GM18498 (cell line): ENCODE data around the gene CPZ.
"Not testable (repeated sequence)": the region's sequence is repeated elsewhere in the genome, so short reads cannot be mapped to it uniquely, and the experiment has no call there.

Source experiments
- ATAC-seq: cut with Tn5 transposase; IDR thresholded peaks from one replicate; pipeline ENCODE4 v1.9.1; 2021; ENCODE audit warnings: mild to moderate bottlenecking, moderate library complexity; ENCODE audit not compliant: unreplicated experiment

The CPZ gene

DNA sequence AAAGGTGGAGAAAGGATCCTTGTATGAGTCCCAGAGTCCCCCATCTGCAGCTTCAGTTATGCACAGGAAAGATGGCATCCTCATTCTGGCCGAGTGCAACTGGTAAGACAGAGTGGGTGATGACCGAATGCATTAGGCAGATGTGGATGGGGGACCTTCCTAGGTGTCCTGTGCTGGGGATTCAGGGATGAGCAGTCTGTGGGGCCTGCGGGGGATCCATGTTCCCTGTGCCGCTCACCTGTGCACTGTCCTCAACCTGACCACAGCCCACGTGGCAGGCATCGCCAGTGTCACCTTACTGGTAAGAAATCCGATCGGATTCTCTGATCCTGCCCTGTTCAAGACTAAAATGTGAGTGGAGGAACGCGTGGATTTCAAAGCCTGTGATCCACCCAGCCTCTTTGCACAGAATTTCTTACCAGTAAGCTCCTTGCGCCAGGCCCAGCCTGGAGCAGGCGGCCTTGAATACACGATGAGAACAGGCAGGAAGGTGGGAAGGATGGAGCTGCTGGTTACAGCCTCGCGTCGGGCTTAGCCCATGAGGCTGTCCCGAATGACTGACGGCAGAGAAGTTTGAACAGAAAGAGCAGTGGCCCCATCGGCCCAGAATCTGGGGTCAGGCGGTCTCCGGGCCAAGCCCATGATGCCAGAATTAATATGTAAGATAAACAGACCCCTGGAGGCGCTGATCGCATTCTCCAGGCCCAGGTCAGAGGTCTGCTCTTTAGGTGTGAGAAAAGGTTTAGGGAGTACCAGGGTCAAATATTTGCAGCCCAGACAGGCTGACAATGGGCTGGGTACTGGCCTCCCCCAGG lies 56.5 kb downstream of the CPZ start:
- no peak for ATAC-seq

DNA sequence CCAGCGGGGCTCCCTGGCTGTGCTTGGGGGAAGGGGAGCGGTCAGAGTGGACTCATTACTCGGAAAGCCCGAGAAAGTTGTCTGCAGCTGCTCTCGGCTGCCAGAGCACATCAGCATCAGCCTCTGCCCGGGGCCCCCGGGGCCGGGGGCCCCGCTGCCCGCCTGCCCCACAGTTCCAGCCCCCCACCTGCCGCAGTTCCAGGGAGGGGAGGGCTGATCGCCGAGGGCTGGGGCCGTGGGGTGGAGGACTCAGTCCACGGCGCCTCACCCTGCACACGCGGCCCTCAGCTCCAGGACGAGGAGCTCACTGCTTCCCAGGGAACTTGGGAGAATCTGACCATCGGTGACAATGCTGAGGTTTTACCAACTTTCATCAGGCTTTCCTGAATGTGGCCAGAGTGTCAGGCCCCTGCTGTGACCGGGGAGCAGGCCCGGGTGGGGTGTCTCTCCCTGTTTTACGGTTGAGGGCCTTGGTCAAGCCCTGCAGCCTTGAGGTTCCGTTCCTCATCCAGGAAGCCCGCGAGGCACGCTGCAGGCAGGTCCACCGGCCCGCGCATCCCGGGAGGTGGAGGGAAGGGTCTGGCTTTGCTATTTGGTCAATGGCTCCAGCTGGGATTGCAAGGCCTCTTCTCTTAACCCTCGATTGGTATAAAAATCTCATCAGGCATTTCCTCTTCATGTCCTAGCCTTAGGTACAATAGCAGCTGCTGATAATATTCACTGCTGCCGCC lies 57.2 kb downstream of the CPZ start:
- ATAC-seq = no peak

GRCh38 chr4:8651661-8652180 lies 59.2 kb downstream of the CPZ start:
- no peak for ATAC-seq

- ATAC-seq = no peak
Observed at GRCh38 chr4:8652181-8653078, 59.9 kb downstream of the CPZ start.

DNA sequence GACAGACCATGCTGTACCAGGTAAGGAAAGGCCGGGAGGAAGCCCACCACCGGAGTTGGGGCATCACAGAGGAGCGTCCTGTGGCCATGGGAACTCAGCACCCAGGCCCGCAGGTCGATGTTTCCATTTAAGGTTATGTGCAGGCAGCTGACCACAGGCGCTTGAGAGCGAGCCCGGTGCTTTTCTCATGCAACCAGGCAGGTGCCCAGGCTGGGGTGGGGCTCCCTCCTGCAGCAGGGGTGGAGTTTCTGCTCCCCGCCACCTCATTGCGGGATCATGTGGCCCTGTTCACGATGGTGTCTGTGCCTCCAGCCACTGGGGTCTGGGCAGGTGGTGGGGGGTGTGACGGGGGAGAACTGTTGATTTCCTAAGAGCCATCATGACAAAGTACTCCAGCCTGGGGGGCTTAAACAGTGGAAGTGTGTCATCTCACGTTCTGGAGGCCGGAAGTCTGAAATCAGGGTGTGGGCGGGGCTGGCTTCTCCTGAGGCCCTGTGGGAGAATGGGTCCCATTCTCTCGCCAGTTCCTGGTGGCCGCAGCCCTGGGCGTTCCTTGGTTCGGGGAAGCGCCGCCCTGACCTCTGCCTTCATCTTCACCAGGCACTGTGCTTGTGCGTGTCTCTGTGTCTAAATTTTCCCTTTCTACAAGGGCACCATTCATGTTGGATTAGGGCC lies 60.9 kb downstream of the CPZ start:
- no peak for ATAC-seq

- not testable (repeated sequence) for ATAC-seq
Observed at GRCh38 chr4:8654139-8654538, 61.6 kb downstream of the CPZ start.

GRCh38 chr4:8655411-8656184 lies 63.0 kb downstream of the CPZ start:
- no peak for ATAC-seq

DNA sequence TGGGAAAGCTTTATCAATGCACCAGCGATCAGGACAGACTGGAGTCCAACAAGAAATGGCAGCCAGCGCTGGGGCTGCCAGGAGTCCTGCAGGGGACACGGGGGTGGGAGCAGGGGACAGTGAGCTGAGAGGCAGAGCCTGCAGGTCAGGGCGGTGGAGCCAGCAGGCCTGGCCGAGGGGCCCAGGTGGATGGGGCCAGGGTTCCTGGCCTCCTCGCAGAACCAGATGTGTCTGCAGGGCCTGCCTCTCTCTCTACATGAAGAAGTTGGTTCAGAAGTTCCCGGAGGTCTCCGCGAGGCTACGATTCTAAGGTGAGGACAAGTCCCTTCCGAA lies 63.6 kb downstream of the CPZ start:
- no peak for ATAC-seq

DNA sequence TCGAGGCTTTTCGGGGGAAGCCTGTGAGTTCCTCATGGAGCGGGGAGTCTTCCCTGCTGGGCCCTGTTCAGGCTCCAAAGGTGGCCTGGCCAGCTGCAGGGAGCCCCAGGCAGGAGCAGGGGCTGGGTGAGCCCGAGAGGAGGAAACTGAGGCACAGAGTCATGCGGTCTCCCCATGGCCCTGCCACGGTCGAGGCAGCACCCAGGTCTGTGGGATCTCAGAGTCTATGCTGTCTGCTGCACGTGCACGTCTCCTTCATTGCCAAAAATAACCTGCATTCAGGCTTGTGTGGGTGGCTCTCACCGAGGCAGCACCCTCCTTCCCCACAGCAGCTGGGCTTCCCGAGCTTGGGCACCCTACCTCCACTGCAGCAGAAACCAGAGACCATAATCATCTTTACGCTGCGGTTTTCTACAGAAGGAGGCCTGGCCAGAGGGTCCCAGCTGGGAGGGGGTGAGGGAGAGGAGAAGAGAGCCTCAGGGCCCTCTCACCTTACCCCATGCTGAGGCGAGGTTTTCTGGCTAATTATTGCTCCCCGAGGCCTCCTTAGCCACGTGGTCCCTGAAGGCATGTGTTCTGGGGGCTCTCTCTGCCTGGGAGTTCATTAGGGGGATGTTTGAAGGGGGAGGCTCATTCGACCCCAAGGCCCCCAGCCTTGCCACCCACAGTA lies 64.3 kb downstream of the CPZ start:
- no peak for ATAC-seq

DNA sequence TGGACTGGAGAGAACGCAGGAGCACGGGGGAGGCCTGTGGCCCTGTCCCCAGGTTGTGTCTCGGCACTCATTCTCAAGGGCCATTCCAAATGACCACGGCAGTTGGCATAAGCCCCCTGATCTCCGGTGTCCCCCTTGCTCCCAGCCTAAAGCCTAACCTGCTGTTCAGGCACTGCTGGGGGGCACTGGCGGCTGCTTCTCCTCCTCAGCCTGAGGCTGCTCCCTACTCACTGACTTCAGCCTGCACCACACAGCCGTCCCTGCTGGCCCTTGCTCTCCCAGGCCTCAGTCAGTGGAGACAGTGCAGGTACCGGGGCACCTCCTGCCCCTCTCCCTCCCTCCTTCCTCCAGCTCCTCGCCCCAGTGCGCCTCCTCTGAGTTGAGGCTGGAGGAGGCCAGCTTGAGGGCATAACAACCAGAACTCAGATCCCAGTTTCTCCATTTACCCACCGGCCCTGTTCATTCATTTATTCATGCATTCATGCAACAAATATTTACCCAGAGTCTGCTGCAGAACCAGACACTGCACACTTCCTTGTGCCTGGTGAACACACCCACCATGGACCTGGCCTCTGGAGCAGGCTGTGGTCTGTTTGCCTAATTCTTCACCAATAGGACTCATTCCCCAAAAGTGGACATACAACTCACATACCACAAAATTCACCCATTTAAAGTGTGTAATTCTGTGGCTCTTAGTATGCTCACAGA lies 65.0 kb downstream of the CPZ start:
- ATAC-seq = no peak

- no peak for ATAC-seq
Observed at GRCh38 chr4:8662776-8663175, 70.2 kb downstream of the CPZ start.

DNA sequence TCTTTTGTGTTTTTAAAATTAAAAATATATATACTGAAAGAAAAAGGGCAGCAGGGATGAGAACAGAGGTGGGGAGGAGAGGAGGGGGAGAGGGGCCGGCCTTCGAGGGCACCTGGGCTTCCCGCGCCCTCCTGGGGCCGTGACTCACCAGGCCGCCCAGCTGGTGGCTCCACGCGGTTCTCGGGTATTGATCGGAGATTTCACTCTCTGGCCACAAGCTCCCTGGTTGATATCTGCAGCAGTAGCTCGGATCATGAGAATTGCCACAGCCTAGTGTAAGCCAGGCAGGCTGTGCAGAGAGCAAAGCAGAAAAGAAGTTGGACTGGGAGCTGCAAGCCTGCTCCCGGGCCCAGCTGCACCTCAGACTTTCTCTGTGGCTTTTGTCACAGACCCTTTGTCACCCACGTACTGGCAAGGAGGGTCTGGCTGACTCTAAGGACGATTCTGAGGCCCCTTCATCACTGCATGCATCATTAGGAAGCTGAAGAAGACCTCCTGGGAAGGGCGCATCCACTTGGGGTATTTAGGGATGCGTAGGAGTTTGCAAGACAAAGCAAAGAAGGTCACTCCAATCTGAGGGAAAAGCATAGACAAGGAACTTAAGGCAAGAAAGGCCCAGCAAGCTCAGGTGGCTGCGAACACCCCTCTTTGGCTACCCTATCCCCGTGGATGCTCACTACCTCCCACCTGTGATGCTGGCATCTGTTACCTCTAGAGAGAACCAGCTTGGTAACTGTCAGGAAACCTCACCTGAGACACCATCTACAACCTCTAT lies 71.7 kb downstream of the CPZ start:
- ATAC-seq = no peak

GRCh38 chr4:8664976-8665375 lies 72.4 kb downstream of the CPZ start:
- ATAC-seq = no peak

- no peak for ATAC-seq
Observed at GRCh38 chr4:8665406-8666360, 73.1 kb downstream of the CPZ start.

DNA sequence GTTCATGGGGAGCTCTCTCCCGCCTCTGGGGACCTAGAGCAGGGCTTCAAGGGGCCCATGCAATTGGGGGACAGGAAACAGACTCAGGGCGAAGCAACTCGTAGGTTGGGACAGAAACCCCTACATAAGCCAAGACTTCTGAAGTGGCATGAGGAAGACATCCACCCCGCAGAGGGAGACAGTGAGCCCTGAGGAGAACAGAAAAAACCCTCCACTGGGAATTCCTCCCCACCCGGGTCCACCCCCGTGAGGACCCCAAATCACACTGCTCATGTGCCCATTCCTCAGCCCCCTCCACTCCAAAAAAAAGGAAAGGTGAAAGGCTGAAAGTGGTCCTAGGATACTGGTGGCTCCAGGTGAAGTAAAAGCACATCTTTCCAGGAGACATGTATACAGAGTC lies 74.0 kb downstream of the CPZ start:
- no peak for ATAC-seq
